Body of pancreas (tissue), 4 donors: Measurements from ENCODE around the gene TGM5.
"Not testable (repeated sequence)": the region's sequence is repeated elsewhere in the genome, so short reads cannot be mapped to it uniquely, and the experiment has no call there.

Experiments used
- POLR2A ChIP-seq, 3 donors: fragments of 450-650 bp; IDR thresholded peaks; one replicate each; pipeline ENCODE4 v1.6.1; 2016; ENCODE audit warnings: antibody characterized with exemption in 3 of 3, mild to moderate bottlenecking in 2 of 3
- TF ChIP-seq, protein P1 (sequence below), 7 experiments: fragments of 450-650 bp in 4 of 7; fragments of 200-600 bp in 3 of 7; sonication (generic) in 3 of 7; IDR thresholded peaks; one replicate each; pipeline ENCODE4 v1.5.1; 2016 to 2019; ENCODE audit warnings: antibody characterized with exemption in 7 of 7

DNA sequence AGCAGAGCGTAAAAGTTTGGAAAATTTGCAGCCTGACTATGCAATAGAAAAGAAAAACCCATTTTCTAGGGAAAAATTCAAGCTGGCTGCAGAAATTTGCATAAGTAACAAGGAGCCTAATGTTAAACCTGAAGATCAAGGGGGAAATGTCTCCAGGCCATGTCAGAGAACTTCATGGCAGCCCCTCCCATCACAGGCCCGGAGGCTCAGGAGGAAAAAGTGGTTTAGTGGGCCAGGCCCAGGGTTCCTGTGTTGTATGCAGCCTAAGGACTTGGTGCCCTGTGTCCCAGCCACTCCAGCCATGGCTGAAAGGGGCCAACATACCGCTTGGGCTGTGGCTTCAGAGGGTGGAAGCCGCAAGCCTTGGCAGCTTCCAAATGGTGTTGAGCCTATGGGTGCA is 68.2 kb downstream of the TGM5 start:
- not testable (repeated sequence) for TF ChIP-seq POLR2A (IDR thresholded peaks at IDR 0.05)
- TF ChIP-seq, protein P1, sequence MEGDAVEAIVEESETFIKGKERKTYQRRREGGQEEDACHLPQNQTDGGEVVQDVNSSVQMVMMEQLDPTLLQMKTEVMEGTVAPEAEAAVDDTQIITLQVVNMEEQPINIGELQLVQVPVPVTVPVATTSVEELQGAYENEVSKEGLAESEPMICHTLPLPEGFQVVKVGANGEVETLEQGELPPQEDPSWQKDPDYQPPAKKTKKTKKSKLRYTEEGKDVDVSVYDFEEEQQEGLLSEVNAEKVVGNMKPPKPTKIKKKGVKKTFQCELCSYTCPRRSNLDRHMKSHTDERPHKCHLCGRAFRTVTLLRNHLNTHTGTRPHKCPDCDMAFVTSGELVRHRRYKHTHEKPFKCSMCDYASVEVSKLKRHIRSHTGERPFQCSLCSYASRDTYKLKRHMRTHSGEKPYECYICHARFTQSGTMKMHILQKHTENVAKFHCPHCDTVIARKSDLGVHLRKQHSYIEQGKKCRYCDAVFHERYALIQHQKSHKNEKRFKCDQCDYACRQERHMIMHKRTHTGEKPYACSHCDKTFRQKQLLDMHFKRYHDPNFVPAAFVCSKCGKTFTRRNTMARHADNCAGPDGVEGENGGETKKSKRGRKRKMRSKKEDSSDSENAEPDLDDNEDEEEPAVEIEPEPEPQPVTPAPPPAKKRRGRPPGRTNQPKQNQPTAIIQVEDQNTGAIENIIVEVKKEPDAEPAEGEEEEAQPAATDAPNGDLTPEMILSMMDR (IDR thresholded peaks at IDR 0.05): not testable (repeated sequence)
